ENCODE measurements around the gene THUMPD3.

- no peak for TF ChIP-seq CTCF (IDR thresholded peaks at IDR 0.05)
- no peak for TF ChIP-seq POLR2A (IDR thresholded peaks at IDR 0.05)
Observed at GRCh38 chr3:9332250-9333030, 30.4 kb upstream of the THUMPD3 start.
